Suprapubic skin (tissue), 4 donors: ENCODE measurements around the gene CERS4. TPM values are rescaled to one million over a fixed set of nuclear protein-coding genes. Genes with fewer than 3 reads are reported as not detected.

Experiments
- DNase-seq, 2 donors: peaks; one replicate each; pipeline ENCODE4 v3.0.0-alpha.2; 2019; ENCODE audit warnings: low spot score in 2 of 2
- H3K27ac ChIP-seq: fragments of 200-600 bp; sonication (generic); one replicate; pipeline ENCODE4 v1.5.1; 2019
- H3K27me3 ChIP-seq: fragments of 200-600 bp; sonication (generic); one replicate; pipeline ENCODE4 v1.5.1; 2019
- H3K36me3 ChIP-seq: fragments of 200-600 bp; sonication (generic); one replicate; pipeline ENCODE4 v1.5.1; 2019
- H3K4me1 ChIP-seq: fragments of 200-600 bp; sonication (generic); one replicate; pipeline ENCODE4 v1.5.1; 2019
- H3K4me3 ChIP-seq: fragments of 200-600 bp; sonication (generic); one replicate; pipeline ENCODE4 v1.5.1; 2019; ENCODE audit warnings: mild to moderate bottlenecking
- H3K9me3 ChIP-seq: fragments of 200-600 bp; sonication (generic); one replicate; pipeline ENCODE4 v1.5.1; 2019
- CTCF ChIP-seq, 2 donors: fragments of 200-600 bp in 1 of 2; fragments of 450-650 bp in 1 of 2; sonication (generic) in 1 of 2; IDR thresholded peaks; one replicate each; pipeline ENCODE4 v1.5.1; 2016 to 2019; ENCODE audit warnings: antibody characterized with exemption in 2 of 2, mild to moderate bottlenecking in 1 of 2, moderate library complexity in 1 of 2
- EP300 ChIP-seq: sonication (generic); formaldehyde crosslinking; IDR thresholded peaks from one replicate; pipeline ENCODE4 v1.6.1; 2017; ENCODE audit warnings: antibody characterized with exemption
- POLR2A ChIP-seq, 2 donors: fragments of 450-650 bp; IDR thresholded peaks; one replicate each; pipeline ENCODE4 v1.6.1; 2017; ENCODE audit warnings: antibody characterized with exemption in 2 of 2, mild to moderate bottlenecking in 2 of 2, moderate library complexity in 2 of 2
- POLR2AphosphoS5 ChIP-seq, 3 donors: sonication (generic); formaldehyde crosslinking; IDR thresholded peaks; one replicate each; pipeline ENCODE4 v1.6.1; 2017; ENCODE audit warnings: antibody characterized with exemption in 3 of 3
- WGBS: methylation state at CpG from one replicate; pipeline ENCODE4 v1.1.5; 2018; 5-methylcytosine and 5-hydroxymethylcytosine counted together
- total RNA-seq, 4 donors: library from RNA; depleted of rRNA; stranded (reverse); fragments of >200 nt; gene quantifications; one replicate each; pipeline ENCODE4 v1.1.0, GENCODE V29; 2016

CERS4 gene
- total RNA-seq, 4 donors from 2014 or later = 84.6 to 132 (median 118) TPM

GRCh38 chr19:8174706-8175105 lies 34.5 kb upstream of the CERS4 start:
- Histone ChIP-seq H3K4me3 (no peak overlapping the region), H3K4me1 (no peaks in the 10 kb centered on the region), H3K9me3 (no peaks in the 10 kb centered on the region), H3K27me3 (no peaks in the 10 kb centered on the region), H3K27ac (no peak overlapping the region), H3K36me3 (no peaks in the 10 kb centered on the region)
- no peak for TF ChIP-seq POLR2AphosphoS5 (IDR thresholded peaks at IDR 0.05)
- no peak for TF ChIP-seq CTCF (IDR thresholded peaks at IDR 0.05)
- TF ChIP-seq EP300 = no peak
- no peak for TF ChIP-seq POLR2A (IDR thresholded peaks at IDR 0.05)
- WGBS = 87% methylated on average over 9 of the region's 9 CpGs
- no peak for DNase-seq

GRCh38 chr19:8180018-8180417 lies 29.2 kb upstream of the CERS4 start:
- Histone ChIP-seq H3K27ac (no peak overlapping the region), H3K4me1 (no peaks in the 10 kb centered on the region), H3K9me3 (no peaks in the 10 kb centered on the region), H3K4me3 (no peak overlapping the region), H3K36me3 (no peaks in the 10 kb centered on the region), H3K27me3 (no peaks in the 10 kb centered on the region)
- 80% methylated on average over 6 of the region's 6 CpGs for WGBS
- DNase-seq = no peak
- TF ChIP-seq POLR2A (IDR thresholded peaks at IDR 0.05) = no peak
- no peak for TF ChIP-seq POLR2AphosphoS5 (IDR thresholded peaks at IDR 0.05)
- no peak for TF ChIP-seq EP300
- no peak for TF ChIP-seq CTCF (IDR thresholded peaks at IDR 0.05)

GRCh38 chr19:8184274-8184673 lies 24.9 kb upstream of the CERS4 start:
- H3K36me3 ChIP-seq = no peaks in the 10 kb centered on the region
- no peak for DNase-seq
- H3K27me3 ChIP-seq = no peaks in the 10 kb centered on the region
- no peak overlapping the region for H3K27ac ChIP-seq
- no peaks in the 10 kb centered on the region for H3K9me3 ChIP-seq
- no peaks in the 10 kb centered on the region for H3K4me1 ChIP-seq
- TF ChIP-seq EP300 (no peak), CTCF (IDR thresholded peaks at IDR 0.05) (no peak), POLR2A (IDR thresholded peaks at IDR 0.05) (no peak), POLR2AphosphoS5 (IDR thresholded peaks at IDR 0.05) (no peak)
- WGBS = 93% methylated on average over 9 of the region's 9 CpGs
- H3K4me3 ChIP-seq = no peak overlapping the region

GRCh38 chr19:8185343-8186068 lies 23.7 kb upstream of the CERS4 start:
- H3K36me3 ChIP-seq = no peaks in the 10 kb centered on the region
- H3K9me3 ChIP-seq = no peaks in the 10 kb centered on the region
- no peaks in the 10 kb centered on the region for H3K4me1 ChIP-seq
- H3K27me3 ChIP-seq = no peaks in the 10 kb centered on the region
- TF ChIP-seq EP300 = no peak
- 89% methylated on average over 5 of the region's 5 CpGs for WGBS
- no peak overlapping the region for H3K4me3 ChIP-seq
- DNase-seq = no peak
- no peak overlapping the region for H3K27ac ChIP-seq

- Histone ChIP-seq H3K36me3 (no peaks in the 10 kb centered on the region), H3K4me1 (peaks cover 11% of the 10 kb centered on the region), H3K9me3 (no peaks in the 10 kb centered on the region), H3K27ac (no peak overlapping the region), H3K27me3 (no peaks in the 10 kb centered on the region), H3K4me3 (no peak overlapping the region)
- TF ChIP-seq POLR2A (IDR thresholded peaks at IDR 0.05) (no peak), CTCF (IDR thresholded peaks at IDR 0.05) (no peak), POLR2AphosphoS5 (IDR thresholded peaks at IDR 0.05) (no peak), EP300 (no peak)
- no peak for DNase-seq
- WGBS = 75% methylated on average over 7 of the region's 7 CpGs
These were observed 16.8 kb upstream of the CERS4 start for GRCh38 chr19:8192221-8192820.
